ENCODE results near the gene GPRC5A. TPM values are rescaled to one million over a fixed set of nuclear protein-coding genes. Genes with fewer than 3 reads are reported as not detected.

The GPRC5A gene
- polyA plus RNA-seq, 4 donors = 6.8 to 10.7 (median 9.4) TPM

DNA sequence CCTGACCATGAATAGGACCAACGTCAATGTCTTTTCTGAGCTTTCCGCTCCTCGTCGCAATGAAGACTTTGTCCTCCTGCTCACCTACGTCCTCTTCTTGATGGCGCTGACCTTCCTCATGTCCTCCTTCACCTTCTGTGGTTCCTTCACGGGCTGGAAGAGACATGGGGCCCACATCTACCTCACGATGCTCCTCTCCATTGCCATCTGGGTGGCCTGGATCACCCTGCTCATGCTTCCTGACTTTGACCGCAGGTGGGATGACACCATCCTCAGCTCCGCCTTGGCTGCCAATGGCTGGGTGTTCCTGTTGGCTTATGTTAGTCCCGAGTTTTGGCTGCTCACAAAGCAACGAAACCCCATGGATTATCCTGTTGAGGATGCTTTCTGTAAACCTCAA is 17.3 kb downstream of the GPRC5A start:
- no peak for DNase-seq (ENCODE audit: low read depth in 4 of 4, low spot score in 2 of 4)

DNA sequence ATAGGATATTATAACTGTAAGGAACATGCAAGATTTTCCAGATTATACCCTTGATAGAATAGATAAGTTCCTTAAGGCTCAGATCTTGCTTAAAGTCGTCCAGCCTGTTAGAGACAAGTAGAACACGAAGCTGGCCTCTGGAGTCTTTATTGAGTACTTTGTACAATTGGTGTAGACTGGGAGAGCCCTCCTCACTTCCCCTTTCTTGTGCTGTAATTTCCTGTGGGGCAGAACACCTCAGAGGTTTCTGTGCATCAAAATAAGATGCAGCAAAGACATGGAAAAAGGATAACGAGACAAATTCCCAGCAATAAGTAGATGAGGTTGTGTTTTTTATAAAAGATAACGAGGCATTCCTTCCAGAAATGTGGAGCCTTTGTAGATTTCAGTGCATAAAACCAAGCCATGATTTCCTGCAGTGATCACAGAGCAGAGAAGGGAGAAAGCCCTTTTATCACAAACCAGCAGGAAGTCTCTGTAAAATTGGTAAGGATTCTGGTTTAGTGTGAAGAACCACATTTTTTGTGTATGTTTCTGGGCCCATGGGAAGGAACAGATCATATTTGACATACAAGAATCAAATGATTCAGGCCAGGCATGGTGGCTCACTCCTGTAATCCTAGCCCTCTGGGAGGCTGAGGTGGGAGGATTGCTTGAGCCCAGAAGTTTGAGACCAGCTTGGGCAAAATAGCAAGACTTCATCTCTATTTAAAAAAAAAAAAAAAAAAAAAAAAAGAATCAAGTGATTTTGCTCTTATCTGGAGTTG is 18.0 kb downstream of the GPRC5A start:
- no peak for DNase-seq (ENCODE audit: low read depth in 4 of 4, low spot score in 2 of 4)

DNA sequence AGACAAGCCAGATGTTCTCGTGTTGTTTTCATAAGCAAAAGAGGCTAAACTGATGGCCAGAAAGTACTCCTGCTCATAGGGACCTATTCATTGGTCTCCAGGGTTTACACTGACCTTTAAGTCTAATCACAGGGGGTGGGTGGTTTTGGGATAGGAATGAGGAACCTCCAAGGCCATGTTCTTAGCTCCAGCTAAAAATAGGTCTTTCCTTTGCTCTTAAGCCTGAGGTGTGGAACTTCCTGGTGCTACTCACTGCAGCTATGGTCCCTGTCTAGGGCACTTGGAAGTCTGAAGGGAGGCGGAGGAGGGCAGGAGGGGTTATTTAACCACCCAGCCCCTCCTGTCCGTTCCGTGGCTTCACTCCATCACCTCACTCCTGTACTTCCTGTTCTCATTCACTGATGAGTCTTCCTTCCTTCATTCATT is 18.6 kb downstream of the GPRC5A start:
- no peak for DNase-seq (ENCODE audit: low read depth in 4 of 4, low spot score in 2 of 4)

DNA sequence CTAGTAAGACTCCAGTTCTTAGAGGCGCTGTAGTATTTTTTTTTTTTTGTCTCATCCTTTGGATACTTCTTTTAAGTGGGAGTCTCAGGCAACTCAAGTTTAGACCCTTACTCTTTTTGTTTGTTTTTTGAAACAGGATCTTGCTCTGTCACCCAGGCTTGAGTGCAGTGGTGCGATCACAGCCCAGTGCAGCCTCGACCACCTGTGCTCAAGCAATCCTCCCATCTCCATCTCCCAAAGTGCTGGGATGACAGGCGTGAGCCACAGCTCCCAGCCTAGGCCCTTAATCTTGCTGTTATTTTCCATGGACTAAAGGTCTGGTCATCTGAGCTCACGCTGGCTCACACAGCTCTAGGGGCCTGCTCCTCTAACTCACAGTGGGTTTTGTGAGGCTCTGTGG is 21.3 kb downstream of the GPRC5A start:
- DNase-seq (ENCODE audit: low read depth in 4 of 4, low spot score in 2 of 4) = no peak

DNA sequence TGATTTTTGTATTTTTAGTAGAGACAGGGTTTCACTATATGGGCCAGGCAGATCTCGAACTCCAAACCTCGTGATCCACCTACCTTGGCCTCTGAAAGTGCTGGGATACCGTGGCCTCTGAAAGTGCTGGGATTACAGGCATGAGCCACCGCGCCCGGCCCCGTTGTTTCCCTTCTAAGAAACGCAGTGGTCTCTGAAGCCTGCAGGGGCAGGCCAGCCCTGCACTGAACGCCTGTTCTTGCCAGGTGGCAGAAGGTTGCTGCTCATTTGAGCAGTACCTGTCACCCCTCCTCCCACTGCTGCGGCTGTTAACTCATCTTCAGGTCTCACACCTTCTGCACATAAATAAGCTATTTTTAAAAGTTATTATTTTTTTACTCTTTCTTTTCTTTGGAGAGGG is 24.3 kb downstream of the GPRC5A start:
- DNase-seq (ENCODE audit: low read depth in 4 of 4, low spot score in 2 of 4) = no peak

DNA sequence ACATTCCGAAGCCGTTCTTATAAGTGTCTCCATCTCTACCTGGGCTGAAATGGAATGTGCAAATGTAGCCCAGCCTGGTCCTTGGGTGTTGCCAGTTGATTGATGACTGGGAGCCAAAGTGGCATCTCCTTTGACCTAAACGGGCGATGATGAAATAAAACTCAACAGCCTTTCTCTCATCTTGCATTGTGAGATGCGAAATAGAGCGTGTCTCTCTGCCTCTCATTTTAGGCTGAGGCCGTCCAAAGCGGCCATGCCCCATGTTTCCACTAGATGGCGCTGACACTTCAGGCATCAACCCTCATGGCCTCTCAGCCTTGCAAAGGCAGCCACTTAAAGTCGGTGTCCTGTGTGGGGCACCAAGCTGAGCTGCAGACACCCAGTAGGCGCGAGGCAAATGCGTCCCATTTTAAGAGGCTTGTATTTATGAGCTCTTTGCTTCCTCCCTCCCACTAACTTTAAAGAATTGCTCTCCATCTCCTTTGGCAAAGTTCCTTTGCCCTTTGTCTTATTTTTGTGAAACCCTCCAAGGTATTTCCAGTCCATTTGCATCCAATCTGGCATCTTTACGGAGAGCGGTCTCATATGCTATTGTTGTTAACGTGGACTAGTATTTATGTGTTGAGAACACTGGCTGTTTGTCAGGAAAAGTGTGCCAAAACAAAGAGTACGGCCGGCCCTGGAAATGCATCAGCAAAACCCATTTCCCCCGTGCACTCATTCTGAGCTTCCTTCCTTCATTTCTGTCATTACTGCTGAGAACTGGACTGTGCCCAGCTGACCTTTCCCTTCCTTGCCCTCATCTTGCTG is 25.0 kb downstream of the GPRC5A start:
- peak; percentile 66 to 83 (median 76) for DNase-seq (ENCODE audit: low read depth in 4 of 4, low spot score in 2 of 4)

DNA sequence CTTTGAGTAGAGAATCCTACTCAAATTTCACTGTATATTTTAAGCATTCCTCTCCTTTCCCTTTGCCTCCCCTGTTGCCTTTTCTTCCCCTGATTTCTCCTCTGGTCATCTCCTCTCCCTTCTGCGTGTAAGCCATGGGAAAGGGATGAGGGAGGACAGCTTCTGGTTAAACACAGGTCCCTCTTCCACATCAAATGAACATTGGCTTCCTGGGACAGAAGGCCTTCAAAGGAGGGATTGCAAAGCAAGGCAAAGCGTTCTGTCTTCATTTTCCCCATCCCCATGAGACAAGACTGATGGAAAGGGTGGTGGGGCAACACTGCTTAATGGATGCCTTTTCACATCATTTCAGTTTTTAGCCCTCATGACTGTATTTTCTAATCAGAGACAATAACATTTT is 26.2 kb downstream of the GPRC5A start:
- DNase-seq (ENCODE audit: low read depth in 4 of 4, low spot score in 2 of 4) = no peak

DNA sequence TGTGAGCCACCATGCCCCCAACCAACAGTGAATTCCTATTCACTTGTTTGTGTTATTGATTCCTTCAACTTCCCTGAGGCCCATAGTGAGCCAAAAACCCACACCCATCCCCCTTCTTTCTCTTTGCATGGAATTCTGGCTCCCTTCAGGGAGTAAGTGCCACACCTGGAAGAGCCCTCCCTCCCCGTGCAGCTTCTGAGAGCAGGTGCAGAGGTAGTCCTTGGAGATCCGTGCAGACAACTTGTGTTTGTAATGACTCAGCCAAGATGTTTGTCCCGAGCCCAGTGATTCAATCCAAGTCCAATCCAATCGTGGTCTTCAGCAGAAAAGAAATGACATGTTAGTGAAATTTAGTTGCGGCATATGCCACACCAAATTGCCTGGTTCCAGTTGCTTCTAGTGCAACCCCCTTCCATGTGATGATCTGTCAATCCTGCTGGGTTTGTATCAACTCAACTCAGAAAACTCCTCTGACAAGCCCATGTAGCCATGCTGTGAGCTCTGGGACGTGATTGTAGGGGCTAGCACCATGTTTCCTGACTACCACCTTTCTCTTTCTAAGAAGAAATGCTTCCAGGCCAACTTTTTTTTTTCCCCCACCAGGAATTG is 27.5 kb downstream of the GPRC5A start:
- DNase-seq (ENCODE audit: low read depth in 4 of 4, low spot score in 2 of 4) = no peak

DNA sequence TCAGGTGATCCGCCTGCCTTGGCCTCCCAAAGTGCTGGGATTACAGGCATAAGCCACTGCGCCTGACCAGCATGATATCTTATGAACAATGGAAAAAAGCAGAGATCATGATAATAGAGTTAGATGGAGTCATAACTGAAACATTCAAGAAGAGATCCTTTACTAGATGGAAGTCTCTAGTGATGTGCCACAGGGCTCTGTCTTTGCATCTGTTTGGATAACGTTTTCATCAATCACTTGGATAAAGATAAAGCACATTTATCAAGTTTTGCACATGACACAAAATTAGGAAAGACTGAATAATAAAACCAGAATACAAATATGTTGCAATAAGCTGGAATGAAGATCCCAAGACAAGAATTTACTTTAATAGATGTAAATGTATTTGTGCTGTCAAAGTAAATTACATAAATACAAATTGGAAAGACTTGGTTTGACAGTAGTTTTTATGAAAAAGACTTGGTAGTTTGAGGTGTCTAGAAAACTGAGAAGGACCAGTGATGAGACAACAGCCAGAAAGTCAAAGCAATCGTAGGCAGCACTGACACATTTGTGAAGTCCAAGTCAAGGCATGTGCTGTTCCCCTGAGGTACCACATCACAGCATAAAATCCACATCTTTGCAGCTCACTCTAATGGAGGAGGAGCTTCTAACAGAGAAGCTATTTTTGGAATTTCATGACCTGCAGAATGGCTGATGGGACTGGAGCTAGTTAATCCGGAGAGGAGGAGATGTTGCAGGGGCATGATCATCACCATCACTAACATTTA is 28.5 kb downstream of the GPRC5A start:
- no peak for DNase-seq (ENCODE audit: low read depth in 4 of 4, low spot score in 2 of 4)

DNA sequence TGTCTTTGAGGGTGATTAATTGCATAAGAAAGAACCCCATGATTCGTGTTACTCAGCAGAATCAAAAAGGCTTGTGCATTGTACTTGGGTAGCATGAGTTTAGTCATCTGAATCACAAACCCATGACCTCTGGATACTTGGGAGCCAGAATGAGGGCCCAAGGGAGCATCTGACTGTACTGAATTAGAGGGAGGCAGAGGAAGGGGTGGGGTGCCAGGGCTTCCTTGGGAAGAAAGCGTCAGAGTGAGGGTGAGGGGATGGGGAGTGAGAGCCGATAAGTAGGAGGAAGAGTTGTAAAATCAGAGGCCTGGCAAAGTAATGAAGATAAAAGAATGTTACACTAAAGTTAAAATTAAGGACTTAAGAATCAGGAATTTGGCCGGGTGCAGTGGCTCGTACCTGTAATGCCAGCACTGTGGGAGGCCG is 30.8 kb downstream of the GPRC5A start:
- DNase-seq (ENCODE audit: low read depth in 4 of 4, low spot score in 2 of 4) = no peak

DNA sequence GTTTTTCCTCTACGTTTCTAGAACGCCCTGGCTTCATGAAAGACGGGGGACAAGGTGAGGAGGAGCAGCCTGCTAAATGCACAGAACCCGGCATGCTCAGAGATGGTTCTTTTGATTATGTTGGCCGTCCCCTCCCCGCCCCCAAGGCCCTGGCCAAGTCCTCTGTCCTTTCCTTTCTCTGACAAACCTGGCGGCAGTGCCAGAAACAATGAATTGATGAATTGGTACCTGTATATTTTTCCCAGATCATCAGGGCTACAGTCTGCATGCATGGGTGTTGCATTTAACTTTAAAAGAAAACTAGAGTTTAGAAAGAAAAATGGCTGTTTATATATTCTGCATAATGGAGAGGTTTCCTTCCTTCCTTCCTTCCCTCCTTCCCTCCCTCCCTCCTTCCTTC is 31.6 kb downstream of the GPRC5A start:
- no peak for DNase-seq (ENCODE audit: low read depth in 4 of 4, low spot score in 2 of 4)

DNA sequence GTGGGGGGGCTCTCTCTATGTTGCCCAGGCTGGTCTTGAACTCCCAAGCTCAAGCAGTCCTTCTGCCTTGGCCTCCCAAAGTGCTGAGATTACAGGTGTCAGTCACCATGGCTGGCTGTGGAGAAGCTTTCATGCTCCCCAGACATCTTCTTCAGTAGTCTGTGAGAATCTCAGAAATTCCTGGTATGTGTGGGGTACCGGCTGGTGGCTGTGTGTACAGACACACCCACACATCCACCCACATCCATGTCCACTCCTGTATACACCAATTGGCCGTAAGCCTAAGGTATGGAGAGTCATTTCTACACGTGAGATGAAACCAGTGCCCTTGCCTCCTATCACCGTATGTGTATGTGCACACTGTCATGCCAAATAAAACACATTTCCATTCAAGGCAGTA is 32.8 kb downstream of the GPRC5A start:
- no peak for DNase-seq (ENCODE audit: low read depth in 4 of 4, low spot score in 2 of 4)

DNA sequence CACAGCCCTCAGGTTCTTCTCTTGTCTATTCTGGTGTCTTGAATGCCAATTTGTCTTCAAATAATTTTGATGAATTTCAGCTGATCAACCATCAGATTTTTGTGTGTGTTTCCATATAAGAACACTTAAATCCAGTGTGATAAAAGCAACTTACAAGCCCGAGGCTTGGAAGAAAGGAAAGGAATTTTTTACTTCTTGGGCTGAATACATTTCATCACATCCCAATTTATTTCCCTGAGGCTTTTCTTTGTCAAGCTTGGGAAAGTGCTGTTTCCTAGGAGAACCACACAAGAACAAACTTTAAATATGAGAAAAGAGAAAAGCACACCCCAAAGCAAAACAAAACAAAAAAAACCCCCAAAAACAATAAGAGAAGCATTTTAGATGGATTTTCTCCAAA is 34.0 kb downstream of the GPRC5A start:
- DNase-seq (ENCODE audit: low read depth in 4 of 4, low spot score in 2 of 4) = no peak

DNA sequence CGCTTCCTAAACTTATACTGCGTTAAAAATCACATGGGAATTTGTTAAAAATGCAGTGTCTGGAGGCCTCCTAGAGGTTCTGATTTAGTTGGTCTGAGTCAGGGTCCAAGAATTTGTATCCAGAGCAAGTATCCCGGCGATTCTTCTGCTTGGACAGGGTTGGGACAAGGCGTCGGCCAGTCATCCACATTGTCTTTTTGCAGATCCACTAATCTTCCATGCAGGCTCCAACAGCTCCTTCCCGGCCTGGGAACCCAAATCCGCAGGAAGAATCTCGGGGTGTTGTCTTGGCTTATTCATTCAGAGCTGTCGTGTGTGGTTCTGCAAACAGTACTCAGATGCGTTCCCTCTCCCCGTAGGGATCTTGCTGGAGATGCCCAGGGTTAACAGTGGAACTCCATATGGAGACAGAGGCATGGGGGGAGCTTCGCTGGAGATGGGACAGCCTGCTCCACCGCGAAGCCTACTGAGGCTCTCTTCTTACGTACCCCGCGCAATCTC is 35.3 kb downstream of the GPRC5A start:
- no peak for DNase-seq (ENCODE audit: low read depth in 4 of 4, low spot score in 2 of 4)

DNA sequence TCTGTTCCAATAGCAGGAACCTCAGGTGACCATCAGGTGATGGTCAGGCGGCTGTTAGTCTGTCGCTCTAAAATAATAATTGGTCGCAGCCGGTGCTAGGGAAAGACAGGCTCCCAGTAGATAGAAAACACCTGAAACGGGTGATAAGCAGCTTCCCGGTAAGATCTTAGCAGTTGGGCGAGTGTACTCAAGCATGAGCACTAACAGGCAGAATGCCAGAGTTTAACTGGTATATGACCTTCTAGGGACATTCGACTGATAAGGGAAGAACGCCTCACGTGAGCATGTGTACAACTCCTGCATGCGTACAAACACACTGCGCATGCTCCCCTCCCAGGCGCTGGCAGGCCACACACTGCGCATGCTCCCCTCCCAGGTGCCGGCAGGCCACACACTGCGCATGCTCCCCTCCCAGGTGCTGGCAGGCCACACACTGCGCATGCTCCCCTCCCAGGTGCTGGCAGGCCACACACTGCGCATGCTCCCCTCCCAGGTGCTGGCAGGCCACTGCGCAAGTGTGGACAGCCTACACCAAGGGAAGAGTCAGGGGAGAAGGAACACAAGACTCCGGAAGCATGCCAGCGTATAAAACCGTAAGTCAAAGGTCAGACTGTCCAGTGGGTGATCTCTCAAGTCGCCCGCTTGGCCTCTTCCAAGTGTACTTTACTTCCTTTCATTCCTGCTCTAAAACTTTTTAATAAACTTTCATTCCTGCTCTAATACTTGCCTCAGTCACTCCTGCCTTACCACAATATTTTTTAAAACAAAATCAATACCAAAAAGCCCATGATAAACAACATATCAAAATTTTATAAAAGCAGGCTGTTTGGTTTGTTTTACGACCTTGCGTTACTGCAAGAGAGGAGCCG is 36.1 kb downstream of the GPRC5A start:
- DNase-seq (ENCODE audit: low read depth in 4 of 4, low spot score in 2 of 4) = peak in 1 of 4 donors; percentile 63

DNA sequence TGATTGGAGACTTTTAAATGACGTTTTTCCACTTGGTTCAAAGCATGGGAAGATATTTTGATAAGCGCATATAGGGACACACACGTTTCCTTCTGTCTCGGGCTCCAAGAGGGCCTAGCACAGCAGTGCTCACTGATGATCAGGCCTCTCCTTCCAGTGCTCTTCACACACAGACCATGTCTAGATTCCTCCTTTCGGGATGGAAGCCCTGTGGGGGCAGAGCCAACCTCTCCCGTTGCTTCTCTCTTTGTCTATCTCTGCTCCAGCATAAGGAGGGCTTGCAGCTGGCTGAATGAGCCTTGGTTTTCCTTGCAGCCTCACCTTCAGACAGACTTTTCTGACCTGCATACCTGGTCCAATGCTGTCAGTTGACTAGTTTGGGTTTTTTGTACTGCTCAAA is 38.3 kb downstream of the GPRC5A start:
- DNase-seq (ENCODE audit: low read depth in 4 of 4, low spot score in 2 of 4) = no peak

DNA sequence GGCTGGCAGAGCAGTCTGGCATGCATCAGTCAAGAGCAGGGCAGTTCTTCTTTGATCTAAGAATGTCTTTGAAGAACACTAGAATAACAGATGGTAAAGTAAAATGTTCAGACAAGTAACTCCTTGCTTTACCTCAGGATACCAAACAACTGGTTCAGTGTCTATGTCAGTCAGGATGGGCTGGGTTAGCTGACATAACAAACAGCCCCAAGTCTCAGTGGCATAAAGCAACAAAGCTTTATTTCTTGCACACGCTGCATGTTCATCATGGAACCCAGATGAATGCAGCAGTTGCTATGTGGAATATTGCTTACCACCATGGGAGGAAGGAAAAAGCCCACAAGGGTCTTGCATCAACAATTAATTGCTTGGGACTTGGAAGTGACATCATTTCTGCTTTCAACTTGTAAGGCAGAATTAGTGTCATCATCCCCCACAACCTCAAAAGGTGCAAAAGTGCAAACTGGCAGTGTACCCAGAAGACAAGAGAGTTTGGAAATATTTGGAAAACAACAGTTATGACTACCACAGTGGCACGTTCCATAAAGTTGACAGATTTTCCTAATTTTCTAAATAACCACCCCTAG is 39.4 kb downstream of the GPRC5A start:
- no peak for DNase-seq (ENCODE audit: low read depth in 4 of 4, low spot score in 2 of 4)

DNA sequence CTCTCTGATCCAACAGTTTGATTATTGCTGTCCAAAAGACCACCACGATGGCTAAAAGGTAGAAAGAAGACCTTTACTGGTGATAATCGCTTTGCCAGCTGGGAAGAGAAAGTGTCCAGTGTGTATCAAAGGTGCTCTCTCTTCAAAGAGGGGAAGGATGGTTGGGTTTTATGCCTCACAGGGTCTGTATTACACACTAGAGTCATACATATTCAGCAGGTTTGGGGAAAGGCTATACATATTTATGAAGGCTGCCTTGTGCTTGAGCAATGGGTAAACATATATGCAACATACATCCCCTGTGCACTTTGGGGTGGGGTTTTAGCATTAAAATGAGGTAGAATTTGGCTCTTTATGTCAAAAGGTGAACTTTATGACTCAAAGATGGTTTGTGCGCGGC is 42.4 kb downstream of the GPRC5A start:
- no peak for DNase-seq (ENCODE audit: low read depth in 4 of 4, low spot score in 2 of 4)

DNA sequence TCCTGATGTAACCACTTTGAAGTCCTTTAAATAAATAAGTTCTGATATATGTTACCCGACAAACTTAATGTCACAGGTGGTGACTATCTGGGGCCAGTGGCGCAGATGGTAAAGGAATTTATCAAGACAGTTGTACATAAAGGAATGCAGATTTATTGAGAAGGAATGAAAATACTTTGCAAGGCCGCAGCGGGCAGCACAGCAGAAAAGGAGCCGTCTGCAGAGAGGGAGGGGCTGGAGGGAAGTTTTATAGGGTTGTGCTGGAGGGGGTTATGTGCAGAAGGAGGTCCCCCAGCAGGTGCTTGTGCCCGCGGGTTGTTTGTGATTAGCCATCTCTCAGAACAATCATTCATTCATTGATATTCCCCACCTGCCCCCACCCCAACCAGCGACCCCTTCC is 43.2 kb downstream of the GPRC5A start:
- DNase-seq (ENCODE audit: low read depth in 4 of 4, low spot score in 2 of 4) = no peak
